ENCODE results near the gene MAST2. TPM values are rescaled to one million over a fixed set of nuclear protein-coding genes. Genes with fewer than 3 reads are reported as not detected.
A peak's percentile ranks its signal among the peaks of the same experiment; 100 is the strongest.

Gene MAST2
- total and polyA plus RNA-seq, 4 donors, result 12.4 to 68.5 (median 49.7) TPM

DNA sequence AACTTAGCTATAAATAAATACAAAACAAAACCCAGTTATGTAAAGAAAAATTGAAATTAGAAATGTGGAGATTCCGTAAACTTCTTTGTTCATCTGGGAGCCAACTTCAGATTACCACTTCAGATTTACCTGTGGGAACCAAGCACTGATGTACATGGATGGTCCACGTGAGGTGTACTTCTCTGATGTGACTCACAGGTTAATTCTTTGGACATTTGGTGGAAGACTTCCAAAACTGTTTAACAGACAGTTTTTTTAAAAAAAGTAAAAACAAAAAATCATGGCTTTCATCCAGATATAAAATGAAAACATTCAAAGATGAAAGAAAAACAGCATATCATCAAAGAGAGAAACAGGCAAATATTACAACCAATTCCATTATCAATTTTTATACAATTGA, 92.0 kb downstream of the MAST2 start:
- H3K27me3 ChIP-seq (ENCODE audit: control insufficient read depth in 1 of 2, insufficient read depth in 2 of 2, low read length in 1 of 2), result no peaks in the 10 kb centered on the region
- H3K4me3 ChIP-seq (ENCODE audit: low read length in 2 of 2), result no peak overlapping the region
- ATAC-seq (ENCODE audit: low FRiP score) (no peak), DNase-seq (no peak)
- no peaks in the 10 kb centered on the region for H3K36me3 ChIP-seq (ENCODE audit: control insufficient read depth in 1 of 2, insufficient read depth in 2 of 2, low read length in 1 of 2)
- H3K4me1 ChIP-seq (ENCODE audit: control insufficient read depth in 1 of 2, insufficient read depth in 2 of 2, low read length in 2 of 2), result peaks cover 0 to 3% of the 10 kb centered on the region in 2 donors
- H3K27ac ChIP-seq (ENCODE audit: low read depth in 1 of 2, low read length in 2 of 2), result no peak overlapping the region
- H3K9me3 ChIP-seq (ENCODE audit: control insufficient read depth, low read length), result no peaks in the 10 kb centered on the region
- WGBS, 2 donors, result 91% methylated on average over 2 of the region's 2 CpGs
- intact Hi-C loops (cut with DNase I), result loop anchor here in 1 of 2 donors (10.0 kb wide), 1 partner anchor 49 kb away; no protein-coding TSS in a partner anchor

- Histone ChIP-seq H3K27me3 (ENCODE audit: control insufficient read depth in 1 of 2, insufficient read depth in 2 of 2, low read length in 1 of 2) (no peaks in the 10 kb centered on the region), H3K4me1 (ENCODE audit: control insufficient read depth in 1 of 2, insufficient read depth in 2 of 2, low read length in 2 of 2) (no peaks in the 10 kb centered on the region), H3K4me3 (ENCODE audit: low read length in 2 of 2) (no peak overlapping the region), H3K27ac (ENCODE audit: low read depth in 1 of 2, low read length in 2 of 2) (no peak overlapping the region), H3K36me3 (ENCODE audit: control insufficient read depth in 1 of 2, insufficient read depth in 2 of 2, low read length in 1 of 2) (no peaks in the 10 kb centered on the region), H3K9me3 (ENCODE audit: control insufficient read depth, low read length) (no peaks in the 10 kb centered on the region)
- no peak for ATAC-seq (ENCODE audit: low FRiP score)
- intact Hi-C loops (cut with DNase I), result no loop called here
- 97 to 99% methylated on average over 2 of the region's 2 CpGs for WGBS, 2 donors
- no peak for DNase-seq
These were observed 103.5 kb downstream of the MAST2 start for GRCh38 chr1:45906883-45907282.

- Histone ChIP-seq H3K9me3 (ENCODE audit: control insufficient read depth, low read length) (no peaks in the 10 kb centered on the region), H3K4me1 (ENCODE audit: control insufficient read depth in 1 of 2, insufficient read depth in 2 of 2, low read length in 2 of 2) (no peaks in the 10 kb centered on the region), H3K36me3 (ENCODE audit: control insufficient read depth in 1 of 2, insufficient read depth in 2 of 2, low read length in 1 of 2) (no peaks in the 10 kb centered on the region), H3K27me3 (ENCODE audit: control insufficient read depth in 1 of 2, insufficient read depth in 2 of 2, low read length in 1 of 2) (no peaks in the 10 kb centered on the region), H3K27ac (ENCODE audit: low read depth in 1 of 2, low read length in 2 of 2) (no peak overlapping the region), H3K4me3 (ENCODE audit: low read length in 2 of 2) (no peak overlapping the region)
- ATAC-seq (ENCODE audit: low FRiP score), result no peak
- intact Hi-C loops (cut with DNase I), result no loop called here
- 58 to 61% methylated on average over 3 of the region's 3 CpGs for WGBS, 2 donors
- DNase-seq, result no peak
These were observed 105.3 kb downstream of the MAST2 start for GRCh38 chr1:45908611-45909140.

DNA sequence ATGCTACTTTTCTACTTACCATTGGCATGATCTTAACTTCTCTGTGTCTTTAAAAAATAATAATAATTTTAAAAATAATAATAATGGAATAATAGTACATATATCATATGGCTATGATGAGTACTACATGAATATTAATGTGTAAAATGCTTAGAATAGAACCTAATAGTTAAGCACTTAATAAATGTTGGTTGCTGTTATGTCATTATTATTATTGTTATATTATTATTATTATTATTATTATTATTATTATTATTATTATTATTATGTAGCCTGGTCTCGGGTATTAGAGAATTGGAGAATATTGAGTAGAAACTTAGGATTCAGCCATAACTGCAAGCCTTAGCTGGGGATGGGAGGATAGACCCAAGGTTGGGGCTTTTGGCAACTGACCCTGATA, 108.2 kb downstream of the MAST2 start:
- 94 to 97% methylated on average over 1 of the region's 1 CpG for WGBS, 2 donors
- Histone ChIP-seq H3K4me1 (ENCODE audit: control insufficient read depth in 1 of 2, insufficient read depth in 2 of 2, low read length in 2 of 2) (no peaks in the 10 kb centered on the region), H3K27me3 (ENCODE audit: control insufficient read depth in 1 of 2, insufficient read depth in 2 of 2, low read length in 1 of 2) (no peaks in the 10 kb centered on the region), H3K36me3 (ENCODE audit: control insufficient read depth in 1 of 2, insufficient read depth in 2 of 2, low read length in 1 of 2) (no peaks in the 10 kb centered on the region), H3K9me3 (ENCODE audit: control insufficient read depth, low read length) (no peaks in the 10 kb centered on the region), H3K27ac (ENCODE audit: low read depth in 1 of 2, low read length in 2 of 2) (no peak overlapping the region), H3K4me3 (ENCODE audit: low read length in 2 of 2) (no peak overlapping the region)
- DNase-seq, result no peak
- ATAC-seq (ENCODE audit: low FRiP score), result no peak
- intact Hi-C loops (cut with DNase I), result no loop called here

DNA sequence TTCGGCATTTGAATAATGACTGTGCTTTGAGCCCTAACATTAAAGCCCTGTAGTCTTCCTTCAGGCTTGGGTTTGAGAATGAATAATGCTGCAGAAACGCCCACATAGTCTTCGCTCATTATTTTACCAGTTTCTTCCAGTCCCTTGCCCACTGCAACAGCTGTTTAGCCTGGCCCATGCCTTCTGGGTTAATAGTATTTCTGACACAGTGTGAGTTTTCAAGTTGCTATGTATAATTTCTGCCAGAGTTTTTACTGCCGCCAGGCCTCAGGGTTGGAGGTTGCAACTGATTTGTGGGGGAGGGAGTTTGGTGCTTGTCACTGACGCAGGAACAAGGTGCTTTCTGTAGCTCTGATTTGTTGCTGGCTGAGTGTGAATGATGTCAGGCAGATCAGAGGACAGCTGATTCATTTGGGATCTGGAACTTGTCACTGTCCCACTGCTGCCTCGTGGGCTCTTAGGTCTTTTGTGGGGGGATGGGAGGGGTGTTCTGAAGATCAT, 109.8 kb downstream of the MAST2 start:
- Histone ChIP-seq H3K4me1 (ENCODE audit: control insufficient read depth in 1 of 2, insufficient read depth in 2 of 2, low read length in 2 of 2) (no peaks in the 10 kb centered on the region), H3K27me3 (ENCODE audit: control insufficient read depth in 1 of 2, insufficient read depth in 2 of 2, low read length in 1 of 2) (no peaks in the 10 kb centered on the region), H3K36me3 (ENCODE audit: control insufficient read depth in 1 of 2, insufficient read depth in 2 of 2, low read length in 1 of 2) (no peaks in the 10 kb centered on the region), H3K4me3 (ENCODE audit: low read length in 2 of 2) (peak overlapping the region in 1 of 2 donors; percentile 54), H3K9me3 (ENCODE audit: control insufficient read depth, low read length) (no peaks in the 10 kb centered on the region), H3K27ac (ENCODE audit: low read depth in 1 of 2, low read length in 2 of 2) (peak overlapping the region; percentile 94)
- ATAC-seq (ENCODE audit: low FRiP score) (peak; percentile 82), DNase-seq (peak in 1 of 2 donors; percentile 72)
- intact Hi-C loops (cut with DNase I), result no loop called here
- 3 to 7% methylated on average over 6 of the region's 6 CpGs for WGBS, 2 donors

- H3K27me3 ChIP-seq (ENCODE audit: control insufficient read depth in 1 of 2, insufficient read depth in 2 of 2, low read length in 1 of 2), result no peaks in the 10 kb centered on the region
- intact Hi-C loops (cut with DNase I), result no loop called here
- no peaks in the 10 kb centered on the region for H3K9me3 ChIP-seq (ENCODE audit: control insufficient read depth, low read length)
- H3K4me3 ChIP-seq (ENCODE audit: low read length in 2 of 2), result no peak overlapping the region
- H3K36me3 ChIP-seq (ENCODE audit: control insufficient read depth in 1 of 2, insufficient read depth in 2 of 2, low read length in 1 of 2), result no peaks in the 10 kb centered on the region
- DNase-seq (no peak), ATAC-seq (ENCODE audit: low FRiP score) (no peak)
- H3K27ac ChIP-seq (ENCODE audit: low read depth in 1 of 2, low read length in 2 of 2), result peak overlapping the region; percentile 94
- no peaks in the 10 kb centered on the region for H3K4me1 ChIP-seq (ENCODE audit: control insufficient read depth in 1 of 2, insufficient read depth in 2 of 2, low read length in 2 of 2)
- 5 to 8% methylated on average over 4 of the region's 4 CpGs for WGBS, 2 donors
These were observed 110.5 kb downstream of the MAST2 start for GRCh38 chr1:45913731-45914501.

GRCh38 chr1:45914836-45915235, 111.4 kb downstream of the MAST2 start:
- Histone ChIP-seq H3K36me3 (ENCODE audit: control insufficient read depth in 1 of 2, insufficient read depth in 2 of 2, low read length in 1 of 2) (no peaks in the 10 kb centered on the region), H3K27ac (ENCODE audit: low read depth in 1 of 2, low read length in 2 of 2) (no peak overlapping the region), H3K9me3 (ENCODE audit: control insufficient read depth, low read length) (no peaks in the 10 kb centered on the region), H3K27me3 (ENCODE audit: control insufficient read depth in 1 of 2, insufficient read depth in 2 of 2, low read length in 1 of 2) (no peaks in the 10 kb centered on the region), H3K4me3 (ENCODE audit: low read length in 2 of 2) (no peak overlapping the region), H3K4me1 (ENCODE audit: control insufficient read depth in 1 of 2, insufficient read depth in 2 of 2, low read length in 2 of 2) (no peaks in the 10 kb centered on the region)
- intact Hi-C loops (cut with DNase I), result no loop called here
- DNase-seq (no peak), ATAC-seq (ENCODE audit: low FRiP score) (no peak)
- 94 to 100% methylated on average over 1 of the region's 1 CpG for WGBS, 2 donors

GRCh38 chr1:45922374-45922773, 119.0 kb downstream of the MAST2 start:
- H3K4me3 ChIP-seq (ENCODE audit: low read length in 2 of 2), result no peak overlapping the region
- H3K4me1 ChIP-seq (ENCODE audit: control insufficient read depth in 1 of 2, insufficient read depth in 2 of 2, low read length in 2 of 2), result peaks cover 0 to 4% of the 10 kb centered on the region in 2 donors
- H3K9me3 ChIP-seq (ENCODE audit: control insufficient read depth, low read length), result no peaks in the 10 kb centered on the region
- H3K27me3 ChIP-seq (ENCODE audit: control insufficient read depth in 1 of 2, insufficient read depth in 2 of 2, low read length in 1 of 2), result no peaks in the 10 kb centered on the region
- DNase-seq, result peak in 1 of 2 donors; percentile 68
- H3K27ac ChIP-seq (ENCODE audit: low read depth in 1 of 2, low read length in 2 of 2), result no peak overlapping the region
- ATAC-seq (ENCODE audit: low FRiP score), result peak; percentile 29
- H3K36me3 ChIP-seq (ENCODE audit: control insufficient read depth in 1 of 2, insufficient read depth in 2 of 2, low read length in 1 of 2), result no peaks in the 10 kb centered on the region
- intact Hi-C loops (cut with DNase I), result no loop called here
- 76 to 85% methylated on average over 10 of the region's 10 CpGs for WGBS, 2 donors

DNA sequence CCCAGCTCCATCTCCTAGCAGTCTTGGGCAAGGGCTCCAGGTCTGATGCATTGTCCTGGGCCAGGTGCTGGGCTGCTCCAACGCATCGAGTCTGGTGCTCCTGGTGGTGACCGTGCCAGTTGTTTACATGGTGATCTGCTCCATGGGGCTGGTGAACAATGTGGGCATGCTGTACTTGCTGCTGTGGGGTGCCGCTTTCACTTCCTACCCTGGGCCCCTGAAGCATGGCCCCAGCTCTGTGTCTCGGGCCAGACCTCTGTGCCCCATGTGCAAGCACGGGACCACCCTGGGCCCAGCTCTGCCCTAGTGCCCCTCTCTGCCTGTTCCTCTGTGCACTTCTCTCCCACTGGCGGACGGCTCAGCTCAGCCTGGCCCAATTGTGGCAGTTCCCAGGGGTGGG, 119.4 kb downstream of the MAST2 start:
- Histone ChIP-seq H3K27me3 (ENCODE audit: control insufficient read depth in 1 of 2, insufficient read depth in 2 of 2, low read length in 1 of 2) (no peaks in the 10 kb centered on the region), H3K9me3 (ENCODE audit: control insufficient read depth, low read length) (no peaks in the 10 kb centered on the region), H3K36me3 (ENCODE audit: control insufficient read depth in 1 of 2, insufficient read depth in 2 of 2, low read length in 1 of 2) (no peaks in the 10 kb centered on the region), H3K4me1 (ENCODE audit: control insufficient read depth in 1 of 2, insufficient read depth in 2 of 2, low read length in 2 of 2) (peaks cover 0 to 4% of the 10 kb centered on the region in 2 donors), H3K4me3 (ENCODE audit: low read length in 2 of 2) (no peak overlapping the region), H3K27ac (ENCODE audit: low read depth in 1 of 2, low read length in 2 of 2) (no peak overlapping the region)
- WGBS, 2 donors, result 95 to 96% methylated on average over 8 of the region's 8 CpGs
- ATAC-seq (ENCODE audit: low FRiP score) (peak; percentile 22), DNase-seq (no peak)
- intact Hi-C loops (cut with DNase I), result no loop called here
